CD14-positive monocyte (primary cell): ENCODE data around the gene FCHO2. TPM values are rescaled to one million over a fixed set of nuclear protein-coding genes. Genes with fewer than 3 reads are reported as not detected.

ENCODE experiments used
- DNase-seq, 3 donors: peaks; one replicate each; pipeline ENCODE4 v3.0.0-alpha.2; 2011 to 2022
- H2AFZ ChIP-seq: 2 replicates; pipeline ENCODE4 v1.6.0; 2012; ENCODE audit warnings: mild to moderate bottlenecking, low read depth, low read length, inconsistent platforms; ENCODE audit not compliant: insufficient read depth, poor library complexity, severe bottlenecking
- H3K27ac ChIP-seq, 2 donors: 1 replicate in 1 of 2; 2 replicates in 1 of 2; pipeline ENCODE4 v1.5.1; 2012 to 2013; ENCODE audit warnings: low read length in 2 of 2, control low read depth in 1 of 2, inconsistent platforms in 1 of 2, low read depth in 1 of 2, mild to moderate bottlenecking in 1 of 2
- H3K27me3 ChIP-seq, 2 donors: one replicate each; pipeline versions ENCODE4 v1.6.0 to v1.6.1; 2011 to 2013; ENCODE audit warnings: low read length in 2 of 2; ENCODE audit not compliant: control insufficient read depth in 2 of 2, insufficient read depth in 2 of 2
- H3K36me3 ChIP-seq, 2 donors: replicated peaks in 1 of 2; 1 replicate in 1 of 2; 2 replicates in 1 of 2; pipeline versions ENCODE4 v1.5.1 to v1.6.1; 2012 to 2013; ENCODE audit warnings: low read length in 2 of 2, control low read depth in 1 of 2, inconsistent platforms in 1 of 2, mild to moderate bottlenecking in 1 of 2; ENCODE audit not compliant: insufficient read depth in 2 of 2, control insufficient read depth in 1 of 2
- H3K4me1 ChIP-seq, 2 donors: 1 replicate in 1 of 2; 2 replicates in 1 of 2; pipeline versions ENCODE4 v1.5.1 to v1.6.1; 2012 to 2013; ENCODE audit warnings: low read length in 2 of 2, control low read depth in 1 of 2, inconsistent platforms in 1 of 2, mild to moderate bottlenecking in 1 of 2, moderate library complexity in 1 of 2; ENCODE audit not compliant: insufficient read depth in 2 of 2, control insufficient read depth in 1 of 2
- H3K4me2 ChIP-seq: replicated peaks from 2 replicates; pipeline ENCODE3; 2012; ENCODE audit warnings: low read length, moderate library complexity, mild to moderate bottlenecking; ENCODE audit not compliant: poor library complexity, severe bottlenecking; ENCODE audit errors: extremely low read depth
- H3K4me3 ChIP-seq, 3 experiments: fragments of 200-600 bp in 1 of 3; sonication (generic) in 1 of 3; replicated peaks in 1 of 3; 1 replicate in 2 of 3; 2 replicates in 1 of 3; pipeline ENCODE4 v1.5.1; 2011 to 2013; ENCODE audit warnings: low read length in 3 of 3, mild to moderate bottlenecking in 3 of 3, control low read depth in 2 of 3, low read depth in 2 of 3, inconsistent platforms in 1 of 3, moderate library complexity in 1 of 3
- H3K79me2 ChIP-seq: 2 replicates; pipeline ENCODE4 v1.6.0; 2012; ENCODE audit warnings: mild to moderate bottlenecking, control low read depth, inconsistent platforms, low read length, moderate library complexity; ENCODE audit not compliant: insufficient read depth
- H3K9ac ChIP-seq: 2 replicates; pipeline ENCODE4 v1.6.0; 2017; ENCODE audit warnings: low read length, mild to moderate bottlenecking; ENCODE audit not compliant: insufficient read depth, poor library complexity, severe bottlenecking
- H3K9me3 ChIP-seq, 2 donors: replicated peaks in 1 of 2; 1 replicate in 1 of 2; 2 replicates in 1 of 2; pipeline versions ENCODE4 v1.5.1 to v1.6.1; 2012 to 2013; ENCODE audit warnings: low read length in 2 of 2, control low read depth in 1 of 2; ENCODE audit not compliant: control insufficient read depth in 1 of 2, insufficient read depth in 1 of 2
- H4K20me1 ChIP-seq: 2 replicates; pipeline ENCODE4 v1.6.0; 2012; ENCODE audit warnings: mild to moderate bottlenecking, low read length, control low read depth, moderate library complexity; ENCODE audit not compliant: insufficient read depth
- H3K27ac Mint-ChIP-seq, 7 donors: one replicate each; pipeline ENCODE4 v1.8.0; 2020; ENCODE audit warnings: mild to moderate bottlenecking in 7 of 7, mixed read lengths in 7 of 7, moderate library complexity in 6 of 7, inconsistent platforms in 2 of 7
- H3K27me3 Mint-ChIP-seq, 3 donors: one replicate each; pipeline ENCODE4 v1.8.0; 2021 to 2022; ENCODE audit warnings: low read depth in 3 of 3, mild to moderate bottlenecking in 3 of 3, mixed read lengths in 3 of 3, moderate library complexity in 3 of 3, inconsistent platforms in 1 of 3
- H3K36me3 Mint-ChIP-seq, 2 donors: one replicate each; pipeline ENCODE4 v1.8.0; 2020; ENCODE audit warnings: mixed read lengths in 2 of 2, inconsistent platforms in 1 of 2, mild to moderate bottlenecking in 1 of 2
- H3K4me1 Mint-ChIP-seq: one replicate; pipeline ENCODE4 v1.8.0; 2020; ENCODE audit warnings: mild to moderate bottlenecking, mixed read lengths
- H3K4me3 Mint-ChIP-seq, 2 donors: one replicate each; pipeline ENCODE4 v1.8.0; 2020; ENCODE audit warnings: mild to moderate bottlenecking in 2 of 2, mixed read lengths in 2 of 2, moderate library complexity in 1 of 2
- H3K9me3 Mint-ChIP-seq, 7 donors: one replicate each; pipeline ENCODE4 v1.8.0; 2020 to 2022; ENCODE audit warnings: mixed read lengths in 7 of 7, mild to moderate bottlenecking in 6 of 7, moderate library complexity in 6 of 7, inconsistent platforms in 2 of 7
- CTCF ChIP-seq: fragments of 200-600 bp; IDR thresholded peaks from one replicate; pipeline ENCODE4 v1.8.0; 2022; ENCODE audit warnings: antibody characterized with exemption, mild to moderate bottlenecking
- WGBS: methylation state at CpG from one replicate; pipeline ENCODE4 v1.1.5; 2013; ENCODE audit warnings: missing lambda C conversion rate; ENCODE audit not compliant: insufficient coverage; 5-methylcytosine and 5-hydroxymethylcytosine counted together
- intact Hi-C, 2 donors: fragments of 100-400 bp; cut with micrococcal nuclease; formaldehyde crosslinking; loops; one replicate each; pipeline versions ENCODE4 v1.15.0 to v1.15.1; 2023
- polyA plus RNA-seq, 3 donors: library from polyadenylated mRNA; depleted of rRNA in 1 of 3; unstranded in 2 of 3; stranded (reverse) in 1 of 3; fragments of 300-500 nt in 2 of 3; fragments of >200 nt in 1 of 3; fragmentation: Illumina TruSeq in 2 of 3; gene quantifications; 1 replicate in 2 of 3; 2 replicates in 1 of 3; pipeline ENCODE4 v1.2.3, GENCODE V29; 2012 to 2021

FCHO2 gene
- polyA plus RNA-seq, 3 donors: 8.3 to 10.1 (median 9.9) TPM

DNA sequence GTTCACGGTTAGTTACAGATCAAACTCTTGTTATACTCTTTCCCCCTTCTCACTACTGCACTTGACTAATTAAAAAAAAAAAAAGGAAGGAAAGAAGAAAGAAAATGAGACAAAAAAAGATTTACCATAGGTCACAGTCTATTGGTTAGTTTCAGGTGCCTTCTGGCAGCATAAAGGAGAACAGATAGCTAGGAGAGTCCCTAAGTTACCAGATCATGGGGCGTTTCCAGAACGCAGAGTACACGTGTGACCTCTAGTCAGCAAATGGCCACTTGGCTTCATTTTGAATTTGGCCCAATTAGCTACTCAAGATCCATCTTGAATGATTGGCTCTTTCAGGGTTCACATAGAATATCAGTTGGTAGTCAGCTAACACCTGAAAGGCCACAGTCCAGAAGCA is 144.3 kb downstream of the FCHO2 start:
- peaks cover 0 to 14% (median 11%) of the 10 kb centered on the region in 7 donors for H3K9me3 Mint-ChIP-seq
- TF ChIP-seq CTCF: no peak
- no peak overlapping the region for H2AFZ ChIP-seq

DNA sequence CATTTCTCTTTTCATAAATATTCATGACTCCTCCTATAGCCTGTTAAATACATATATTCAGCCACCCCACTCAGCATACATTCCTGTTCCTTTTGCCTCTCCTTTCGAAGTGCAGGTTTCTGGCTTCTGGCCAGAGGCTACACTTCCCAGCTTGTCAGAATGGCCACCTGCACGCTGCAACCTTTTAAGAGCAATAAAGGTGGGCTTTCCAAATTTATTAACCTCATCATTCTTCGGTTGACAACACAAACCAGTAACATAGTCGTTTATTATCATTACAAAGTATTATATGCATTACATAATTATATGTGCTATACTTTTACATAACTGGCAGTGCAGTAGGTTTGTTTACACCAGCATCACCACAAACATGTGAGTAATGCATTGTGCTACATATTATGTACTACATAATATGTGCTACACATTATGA is 148.0 kb downstream of the FCHO2 start:
- Mint-ChIP-seq H3K27me3 (peaks cover 3 to 31% (median 14%) of the 10 kb centered on the region in 3 donors), H3K36me3 (no peaks in the 10 kb centered on the region), H3K4me3 (no peak overlapping the region), H3K27ac (no peak overlapping the region), H3K9me3 (peaks cover 0 to 15% (median 8%) of the 10 kb centered on the region in 7 donors), H3K4me1 (no peaks in the 10 kb centered on the region)
- intact Hi-C loops: no loop called here
- no peak overlapping the region for H3K9ac ChIP-seq
- H3K4me1 ChIP-seq: no peaks in the 10 kb centered on the region
- no peak overlapping the region for H3K4me2 ChIP-seq
- peaks cover 0 to under 1% of the 10 kb centered on the region in 2 donors for H3K9me3 ChIP-seq
- peaks cover 0 to 7% of the 10 kb centered on the region in 2 donors for H3K27me3 ChIP-seq
- no peak overlapping the region for H3K4me3 ChIP-seq
- no peaks in the 10 kb centered on the region for H3K79me2 ChIP-seq
- 100% methylated on average over 1 of the region's 4 CpGs for WGBS
- H2AFZ ChIP-seq: no peak overlapping the region
- H3K27ac ChIP-seq: no peak overlapping the region
- no peaks in the 10 kb centered on the region for H4K20me1 ChIP-seq
- DNase-seq: no peak
- H3K36me3 ChIP-seq: no peaks in the 10 kb centered on the region
- TF ChIP-seq CTCF: no peak

More for the DNA sequence above, 144.3 kb downstream of the FCHO2 start:
- Histone ChIP-seq H3K4me3 (no peak overlapping the region), H4K20me1 (no peaks in the 10 kb centered on the region), H3K79me2 (no peaks in the 10 kb centered on the region), H3K4me1 (no peaks in the 10 kb centered on the region), H3K9me3 (peaks cover 0 to 8% of the 10 kb centered on the region in 2 donors), H3K9ac (no peak overlapping the region), H3K27me3 (no peaks in the 10 kb centered on the region), H3K36me3 (no peaks in the 10 kb centered on the region), H3K4me2 (no peak overlapping the region), H3K27ac (no peak overlapping the region)
- Mint-ChIP-seq H3K27me3 (peaks cover 4 to 22% (median 7%) of the 10 kb centered on the region in 3 donors), H3K4me3 (no peak overlapping the region), H3K4me1 (no peaks in the 10 kb centered on the region), H3K27ac (no peak overlapping the region), H3K36me3 (no peaks in the 10 kb centered on the region)
- 100% methylated on average over 3 of the region's 4 CpGs for WGBS
- no peak for DNase-seq
- intact Hi-C loops: no loop called here
